GM19239 (cell line): ENCODE data around the gene DLG5.

Experiments used
- DNase-seq: peaks from one replicate; pipeline ENCODE4 v3.0.0; 2011; ENCODE audit warnings: low spot score; ENCODE audit not compliant: insufficient read length
- FAIRE-seq: peaks from 2 replicates; lab custom pipeline; 2011; peaks lifted over from hg19 to GRCh38; lab: Jason Lieb, UNC

Gene DLG5

GRCh38 chr10:77833792-77834191 lies 92.8 kb downstream of the DLG5 start:
- DNase-seq: no peak
- no peak for FAIRE-seq

- FAIRE-seq: no peak
Measured at GRCh38 chr10:77833225-77833624, 93.3 kb downstream of the DLG5 start.

GRCh38 chr10:77832238-77832637 lies 94.3 kb downstream of the DLG5 start:
- no peak for FAIRE-seq
- DNase-seq: no peak

More at GRCh38 chr10:77833225-77833624, 93.3 kb downstream of the DLG5 start:
- no peak for DNase-seq

- no peak for FAIRE-seq
Measured at GRCh38 chr10:77829356-77829755, 97.2 kb downstream of the DLG5 start.

GRCh38 chr10:77828377-77828776 lies 98.2 kb downstream of the DLG5 start:
- no peak for FAIRE-seq
- no peak for DNase-seq

More at GRCh38 chr10:77829356-77829755, 97.2 kb downstream of the DLG5 start:
- DNase-seq: no peak

GRCh38 chr10:77827366-77827765 lies 99.2 kb downstream of the DLG5 start:
- no peak for DNase-seq
- FAIRE-seq: no peak

- DNase-seq: no peak
- no peak for FAIRE-seq
Measured at GRCh38 chr10:77825965-77826364, 100.6 kb downstream of the DLG5 start.

GRCh38 chr10:77824908-77825307 lies 101.6 kb downstream of the DLG5 start:
- DNase-seq: no peak
- no peak for FAIRE-seq

- FAIRE-seq (no peak), DNase-seq (no peak)
Measured at GRCh38 chr10:77823811-77824542, 102.6 kb downstream of the DLG5 start.

- FAIRE-seq (no peak), DNase-seq (no peak)
Measured at GRCh38 chr10:77821551-77821950, 105.0 kb downstream of the DLG5 start.

GRCh38 chr10:77821036-77821435 lies 105.5 kb downstream of the DLG5 start:
- no peak for FAIRE-seq
- DNase-seq: no peak

- DNase-seq (no peak), FAIRE-seq (no peak)
Measured at GRCh38 chr10:77820349-77820748, 106.2 kb downstream of the DLG5 start.

- DNase-seq (no peak), FAIRE-seq (no peak)
Measured at GRCh38 chr10:77819210-77820112, 107.1 kb downstream of the DLG5 start.

- FAIRE-seq (no peak), DNase-seq (no peak)
Measured at GRCh38 chr10:77818378-77818777, 108.2 kb downstream of the DLG5 start.

GRCh38 chr10:77817541-77817940 lies 109.0 kb downstream of the DLG5 start:
- no peak for DNase-seq
- FAIRE-seq: no peak

GRCh38 chr10:77816311-77816710 lies 110.2 kb downstream of the DLG5 start:
- FAIRE-seq: no peak
- DNase-seq: no peak

GRCh38 chr10:77812741-77813140 lies 113.8 kb downstream of the DLG5 start:
- DNase-seq (no peak), FAIRE-seq (no peak)

GRCh38 chr10:77811831-77812430 lies 114.6 kb downstream of the DLG5 start:
- no peak for FAIRE-seq

GRCh38 chr10:77810446-77811335 lies 115.9 kb downstream of the DLG5 start:
- FAIRE-seq (no peak), DNase-seq (no peak)

More at GRCh38 chr10:77811831-77812430, 114.6 kb downstream of the DLG5 start:
- DNase-seq: no peak

- FAIRE-seq: no peak
Measured at GRCh38 chr10:77809336-77809735, 117.2 kb downstream of the DLG5 start.

More at GRCh38 chr10:77809336-77809735, 117.2 kb downstream of the DLG5 start:
- no peak for DNase-seq
